GM12892 (cell line): ENCODE results near the gene HUS1B.
"Not testable (repeated sequence)": the region's sequence is repeated elsewhere in the genome, so short reads cannot be mapped to it uniquely, and the experiment has no call there.

ENCODE experiments used
- POLR2A ChIP-seq: IDR thresholded peaks from 2 replicates; pipeline ENCODE4 v1.6.1; 2011; ENCODE audit warnings: low read depth, low read length, control low read depth
- POLR2AphosphoS5 ChIP-seq: IDR thresholded peaks from 2 replicates; pipeline ENCODE4 v1.6.1; 2011; ENCODE audit warnings: low read depth, low read length, control low read depth
- TAF1 ChIP-seq: IDR thresholded peaks from 2 replicates; pipeline ENCODE4 v1.6.1; 2011; ENCODE audit warnings: low read depth, mild to moderate bottlenecking, control low read depth, low read length, borderline replicate concordance

GRCh38 chr6:663788-664187 lies 6.9 kb upstream of the HUS1B start:
- not testable (repeated sequence) for TF ChIP-seq POLR2AphosphoS5, POLR2A, TAF1
